ENCODE data around the gene PCDH9. TPM values are rescaled to one million over a fixed set of nuclear protein-coding genes. Genes with fewer than 3 reads are reported as not detected.

PCDH9 gene
- total and polyA plus RNA-seq, 2 experiments from 2014 or later, result 0.31 to 0.52 TPM

DNA sequence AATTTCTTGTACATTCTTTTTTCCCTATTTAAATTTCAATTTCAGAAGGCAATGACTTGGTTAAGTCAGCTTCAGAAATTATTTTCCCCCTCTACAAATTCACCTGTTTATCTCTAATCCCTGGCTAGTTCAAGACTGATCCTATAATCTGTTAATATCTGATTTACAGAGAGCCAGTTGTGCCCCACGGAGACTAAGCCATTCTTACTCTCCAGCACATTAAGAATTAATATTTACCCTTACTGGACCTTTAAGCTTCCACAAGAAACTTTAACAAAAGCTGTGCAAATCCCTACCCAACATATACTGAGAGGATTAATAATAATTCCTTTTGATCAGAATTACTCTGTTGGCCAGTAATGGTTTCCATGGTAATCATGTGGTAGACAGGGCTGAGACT lies 786.2 kb downstream of the PCDH9 start:
- Histone ChIP-seq H3K9me2 (ENCODE audit: insufficient read depth) (no peaks in the 10 kb centered on the region), H4K20me1 (replicated peaks; ENCODE audit: insufficient read depth) (no peaks in the 10 kb centered on the region), H3K36me3 (ENCODE audit: insufficient read depth) (no peaks in the 10 kb centered on the region), H3K27me3 (ENCODE audit: insufficient read depth) (no peaks in the 10 kb centered on the region), H2AFZ (peak overlapping the region; percentile 24; the same call in 1 of the 2 replicates), H3K79me2 (replicated peaks; ENCODE audit: insufficient read depth) (no peaks in the 10 kb centered on the region), H3K27ac (ENCODE audit: low read depth) (no peak overlapping the region), H3K4me3 (no peak overlapping the region), H3F3A (replicated peaks; ENCODE audit: low read depth) (no peaks in the 10 kb centered on the region), H3K4me2 (no peak overlapping the region), H3K4me1 (ENCODE audit: insufficient read depth) (no peaks in the 10 kb centered on the region)
- no peaks in the 10 kb centered on the region for H3K4me1 Mint-ChIP-seq
- no peaks in the 10 kb centered on the region for H3K27me3 Mint-ChIP-seq (ENCODE audit: insufficient read depth, low read depth, poor library complexity)
- H3K27ac Mint-ChIP-seq, result no peak overlapping the region
- DNase-seq (ENCODE audit: low spot score) (no peak), ATAC-seq (no peak)
- H3K9me3 Mint-ChIP-seq, result no peaks in the 10 kb centered on the region
- no peak for TF ChIP-seq ZNF114 (CRISPR knock-in tag; IDR thresholded peaks at IDR 0.05)
- TF ChIP-seq POLR2AphosphoS5 (IDR thresholded peaks at IDR 0.05; ENCODE audit: low read depth), result no peak
- TF ChIP-seq, protein P1, sequence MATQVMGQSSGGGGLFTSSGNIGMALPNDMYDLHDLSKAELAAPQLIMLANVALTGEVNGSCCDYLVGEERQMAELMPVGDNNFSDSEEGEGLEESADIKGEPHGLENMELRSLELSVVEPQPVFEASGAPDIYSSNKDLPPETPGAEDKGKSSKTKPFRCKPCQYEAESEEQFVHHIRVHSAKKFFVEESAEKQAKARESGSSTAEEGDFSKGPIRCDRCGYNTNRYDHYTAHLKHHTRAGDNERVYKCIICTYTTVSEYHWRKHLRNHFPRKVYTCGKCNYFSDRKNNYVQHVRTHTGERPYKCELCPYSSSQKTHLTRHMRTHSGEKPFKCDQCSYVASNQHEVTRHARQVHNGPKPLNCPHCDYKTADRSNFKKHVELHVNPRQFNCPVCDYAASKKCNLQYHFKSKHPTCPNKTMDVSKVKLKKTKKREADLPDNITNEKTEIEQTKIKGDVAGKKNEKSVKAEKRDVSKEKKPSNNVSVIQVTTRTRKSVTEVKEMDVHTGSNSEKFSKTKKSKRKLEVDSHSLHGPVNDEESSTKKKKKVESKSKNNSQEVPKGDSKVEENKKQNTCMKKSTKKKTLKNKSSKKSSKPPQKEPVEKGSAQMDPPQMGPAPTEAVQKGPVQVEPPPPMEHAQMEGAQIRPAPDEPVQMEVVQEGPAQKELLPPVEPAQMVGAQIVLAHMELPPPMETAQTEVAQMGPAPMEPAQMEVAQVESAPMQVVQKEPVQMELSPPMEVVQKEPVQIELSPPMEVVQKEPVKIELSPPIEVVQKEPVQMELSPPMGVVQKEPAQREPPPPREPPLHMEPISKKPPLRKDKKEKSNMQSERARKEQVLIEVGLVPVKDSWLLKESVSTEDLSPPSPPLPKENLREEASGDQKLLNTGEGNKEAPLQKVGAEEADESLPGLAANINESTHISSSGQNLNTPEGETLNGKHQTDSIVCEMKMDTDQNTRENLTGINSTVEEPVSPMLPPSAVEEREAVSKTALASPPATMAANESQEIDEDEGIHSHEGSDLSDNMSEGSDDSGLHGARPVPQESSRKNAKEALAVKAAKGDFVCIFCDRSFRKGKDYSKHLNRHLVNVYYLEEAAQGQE (IDR thresholded peaks at IDR 0.05; ENCODE audit: unreplicated experiment), result no peak
- TF ChIP-seq, protein P2, sequence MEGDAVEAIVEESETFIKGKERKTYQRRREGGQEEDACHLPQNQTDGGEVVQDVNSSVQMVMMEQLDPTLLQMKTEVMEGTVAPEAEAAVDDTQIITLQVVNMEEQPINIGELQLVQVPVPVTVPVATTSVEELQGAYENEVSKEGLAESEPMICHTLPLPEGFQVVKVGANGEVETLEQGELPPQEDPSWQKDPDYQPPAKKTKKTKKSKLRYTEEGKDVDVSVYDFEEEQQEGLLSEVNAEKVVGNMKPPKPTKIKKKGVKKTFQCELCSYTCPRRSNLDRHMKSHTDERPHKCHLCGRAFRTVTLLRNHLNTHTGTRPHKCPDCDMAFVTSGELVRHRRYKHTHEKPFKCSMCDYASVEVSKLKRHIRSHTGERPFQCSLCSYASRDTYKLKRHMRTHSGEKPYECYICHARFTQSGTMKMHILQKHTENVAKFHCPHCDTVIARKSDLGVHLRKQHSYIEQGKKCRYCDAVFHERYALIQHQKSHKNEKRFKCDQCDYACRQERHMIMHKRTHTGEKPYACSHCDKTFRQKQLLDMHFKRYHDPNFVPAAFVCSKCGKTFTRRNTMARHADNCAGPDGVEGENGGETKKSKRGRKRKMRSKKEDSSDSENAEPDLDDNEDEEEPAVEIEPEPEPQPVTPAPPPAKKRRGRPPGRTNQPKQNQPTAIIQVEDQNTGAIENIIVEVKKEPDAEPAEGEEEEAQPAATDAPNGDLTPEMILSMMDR (conservative IDR thresholded peaks at IDR 0.05; ENCODE audit: low read depth in 2 of 2), result no peak
- TF ChIP-seq EZH2 (IDR thresholded peaks at IDR 0.05; ENCODE audit: low read depth, unreplicated experiment), result no peak
- TF ChIP-seq, protein P3, sequence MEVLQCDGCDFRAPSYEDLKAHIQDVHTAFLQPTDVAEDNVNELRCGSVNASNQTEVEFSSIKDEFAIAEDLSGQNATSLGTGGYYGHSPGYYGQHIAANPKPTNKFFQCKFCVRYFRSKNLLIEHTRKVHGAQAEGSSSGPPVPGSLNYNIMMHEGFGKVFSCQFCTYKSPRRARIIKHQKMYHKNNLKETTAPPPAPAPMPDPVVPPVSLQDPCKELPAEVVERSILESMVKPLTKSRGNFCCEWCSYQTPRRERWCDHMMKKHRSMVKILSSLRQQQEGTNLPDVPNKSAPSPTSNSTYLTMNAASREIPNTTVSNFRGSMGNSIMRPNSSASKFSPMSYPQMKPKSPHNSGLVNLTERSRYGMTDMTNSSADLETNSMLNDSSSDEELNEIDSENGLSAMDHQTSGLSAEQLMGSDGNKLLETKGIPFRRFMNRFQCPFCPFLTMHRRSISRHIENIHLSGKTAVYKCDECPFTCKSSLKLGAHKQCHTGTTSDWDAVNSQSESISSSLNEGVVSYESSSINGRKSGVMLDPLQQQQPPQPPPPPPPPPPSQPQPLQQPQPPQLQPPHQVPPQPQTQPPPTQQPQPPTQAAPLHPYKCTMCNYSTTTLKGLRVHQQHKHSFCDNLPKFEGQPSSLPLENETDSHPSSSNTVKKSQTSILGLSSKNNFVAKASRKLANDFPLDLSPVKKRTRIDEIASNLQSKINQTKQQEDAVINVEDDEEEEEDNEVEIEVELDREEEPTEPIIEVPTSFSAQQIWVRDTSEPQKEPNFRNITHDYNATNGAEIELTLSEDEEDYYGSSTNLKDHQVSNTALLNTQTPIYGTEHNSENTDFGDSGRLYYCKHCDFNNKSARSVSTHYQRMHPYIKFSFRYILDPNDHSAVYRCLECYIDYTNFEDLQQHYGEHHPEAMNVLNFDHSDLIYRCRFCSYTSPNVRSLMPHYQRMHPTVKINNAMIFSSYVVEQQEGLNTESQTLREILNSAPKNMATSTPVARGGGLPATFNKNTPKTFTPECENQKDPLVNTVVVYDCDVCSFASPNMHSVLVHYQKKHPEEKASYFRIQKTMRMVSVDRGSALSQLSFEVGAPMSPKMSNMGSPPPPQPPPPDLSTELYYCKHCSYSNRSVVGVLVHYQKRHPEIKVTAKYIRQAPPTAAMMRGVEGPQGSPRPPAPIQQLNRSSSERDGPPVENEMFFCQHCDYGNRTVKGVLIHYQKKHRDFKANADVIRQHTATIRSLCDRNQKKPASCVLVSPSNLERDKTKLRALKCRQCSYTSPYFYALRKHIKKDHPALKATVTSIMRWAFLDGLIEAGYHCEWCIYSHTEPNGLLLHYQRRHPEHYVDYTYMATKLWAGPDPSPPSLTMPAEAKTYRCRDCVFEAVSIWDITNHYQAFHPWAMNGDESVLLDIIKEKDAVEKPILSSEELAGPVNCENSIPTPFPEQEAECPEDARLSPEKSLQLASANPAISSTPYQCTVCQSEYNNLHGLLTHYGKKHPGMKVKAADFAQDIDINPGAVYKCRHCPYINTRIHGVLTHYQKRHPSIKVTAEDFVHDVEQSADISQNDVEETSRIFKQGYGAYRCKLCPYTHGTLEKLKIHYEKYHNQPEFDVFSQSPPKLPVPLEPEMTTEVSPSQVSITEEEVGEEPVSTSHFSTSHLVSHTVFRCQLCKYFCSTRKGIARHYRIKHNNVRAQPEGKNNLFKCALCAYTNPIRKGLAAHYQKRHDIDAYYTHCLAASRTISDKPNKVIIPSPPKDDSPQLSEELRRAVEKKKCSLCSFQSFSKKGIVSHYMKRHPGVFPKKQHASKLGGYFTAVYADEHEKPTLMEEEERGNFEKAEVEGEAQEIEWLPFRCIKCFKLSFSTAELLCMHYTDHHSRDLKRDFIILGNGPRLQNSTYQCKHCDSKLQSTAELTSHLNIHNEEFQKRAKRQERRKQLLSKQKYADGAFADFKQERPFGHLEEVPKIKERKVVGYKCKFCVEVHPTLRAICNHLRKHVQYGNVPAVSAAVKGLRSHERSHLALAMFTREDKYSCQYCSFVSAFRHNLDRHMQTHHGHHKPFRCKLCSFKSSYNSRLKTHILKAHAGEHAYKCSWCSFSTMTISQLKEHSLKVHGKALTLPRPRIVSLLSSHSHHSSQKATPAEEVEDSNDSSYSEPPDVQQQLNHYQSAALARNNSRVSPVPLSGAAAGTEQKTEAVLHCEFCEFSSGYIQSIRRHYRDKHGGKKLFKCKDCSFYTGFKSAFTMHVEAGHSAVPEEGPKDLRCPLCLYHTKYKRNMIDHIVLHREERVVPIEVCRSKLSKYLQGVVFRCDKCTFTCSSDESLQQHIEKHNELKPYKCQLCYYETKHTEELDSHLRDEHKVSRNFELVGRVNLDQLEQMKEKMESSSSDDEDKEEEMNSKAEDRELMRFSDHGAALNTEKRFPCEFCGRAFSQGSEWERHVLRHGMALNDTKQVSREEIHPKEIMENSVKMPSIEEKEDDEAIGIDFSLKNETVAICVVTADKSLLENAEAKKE (CRISPR knock-in tag; IDR thresholded peaks at IDR 0.05), result no peak
- TF ChIP-seq NANOG (IDR thresholded peaks at IDR 0.05; ENCODE audit: borderline replicate concordance), result no peak
- TF ChIP-seq ZNF331 (CRISPR knock-in tag; IDR thresholded peaks at IDR 0.05; ENCODE audit: low read depth), result no peak
- TF ChIP-seq, protein P4, sequence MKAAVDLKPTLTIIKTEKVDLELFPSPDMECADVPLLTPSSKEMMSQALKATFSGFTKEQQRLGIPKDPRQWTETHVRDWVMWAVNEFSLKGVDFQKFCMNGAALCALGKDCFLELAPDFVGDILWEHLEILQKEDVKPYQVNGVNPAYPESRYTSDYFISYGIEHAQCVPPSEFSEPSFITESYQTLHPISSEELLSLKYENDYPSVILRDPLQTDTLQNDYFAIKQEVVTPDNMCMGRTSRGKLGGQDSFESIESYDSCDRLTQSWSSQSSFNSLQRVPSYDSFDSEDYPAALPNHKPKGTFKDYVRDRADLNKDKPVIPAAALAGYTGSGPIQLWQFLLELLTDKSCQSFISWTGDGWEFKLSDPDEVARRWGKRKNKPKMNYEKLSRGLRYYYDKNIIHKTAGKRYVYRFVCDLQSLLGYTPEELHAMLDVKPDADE (IDR thresholded peaks at IDR 0.05), result no peak
- no peak for TF ChIP-seq STAT1 (IDR thresholded peaks at IDR 0.05; ENCODE audit: unreplicated experiment)
- TF ChIP-seq JUNB (IDR thresholded peaks at IDR 0.05; ENCODE audit: unreplicated experiment), result no peak
- no peak overlapping the region for H3K4me3 Mint-ChIP-seq
- no peaks in the 10 kb centered on the region for H3K36me3 Mint-ChIP-seq (ENCODE audit: low read depth)

All from GM23338 (cell line).